Measurements from ENCODE around the gene LAMB4. TPM values are rescaled to one million over a fixed set of nuclear protein-coding genes. Genes with fewer than 3 reads are reported as not detected.

LAMB4 gene
- total RNA-seq, 3 donors from 2014 or later (not counting 1 experiment from before 2014, with no cell fraction given) = not detected

- 100% methylated on average over 1 of the region's 2 CpGs for WGBS (ENCODE audit: insufficient coverage)
- no peaks in the 10 kb centered on the region for H3K36me3 Mint-ChIP-seq
- DNase-seq (no peak), ATAC-seq (no peak)
- Histone ChIP-seq H3K4me1 (ENCODE audit: control insufficient read depth, insufficient read depth, low read length) (no peaks in the 10 kb centered on the region), H3K9me3 (ENCODE audit: control insufficient read depth, insufficient read depth, low read length) (no peaks in the 10 kb centered on the region), H3K36me3 (ENCODE audit: control insufficient read depth, insufficient read depth, low read length) (no peaks in the 10 kb centered on the region), H3K4me3 (ENCODE audit: low read length) (no peak overlapping the region), H3K27ac (ENCODE audit: low read length) (no peak overlapping the region), H3K27me3 (ENCODE audit: control insufficient read depth, insufficient read depth, low read length) (no peaks in the 10 kb centered on the region)
- intact Hi-C loops (cut with micrococcal nuclease) = no loop called here
- H3K4me1 Mint-ChIP-seq = no peaks in the 10 kb centered on the region
- H3K4me3 Mint-ChIP-seq = no peak overlapping the region
- no peak overlapping the region for H3K27ac Mint-ChIP-seq
- peaks cover 6 to 8% of the 10 kb centered on the region in 2 donors for H3K27me3 Mint-ChIP-seq (ENCODE audit: low read depth in 2 of 2)
- H3K9me3 Mint-ChIP-seq = no peaks in the 10 kb centered on the region
- no peak for TF ChIP-seq CTCF (IDR thresholded peaks at IDR 0.05)
Observed at GRCh38 chr7:108028111-108028510, 102.0 kb downstream of the LAMB4 start.

GRCh38 chr7:108027239-108027638 lies 102.9 kb downstream of the LAMB4 start:
- Histone ChIP-seq H3K27ac (ENCODE audit: low read length) (no peak overlapping the region), H3K4me1 (ENCODE audit: control insufficient read depth, insufficient read depth, low read length) (no peaks in the 10 kb centered on the region), H3K36me3 (ENCODE audit: control insufficient read depth, insufficient read depth, low read length) (no peaks in the 10 kb centered on the region), H3K27me3 (ENCODE audit: control insufficient read depth, insufficient read depth, low read length) (no peaks in the 10 kb centered on the region), H3K9me3 (ENCODE audit: control insufficient read depth, insufficient read depth, low read length) (no peaks in the 10 kb centered on the region), H3K4me3 (ENCODE audit: low read length) (no peak overlapping the region)
- H3K9me3 Mint-ChIP-seq = no peaks in the 10 kb centered on the region
- H3K4me1 Mint-ChIP-seq = no peaks in the 10 kb centered on the region
- ATAC-seq (no peak), DNase-seq (no peak)
- H3K27ac Mint-ChIP-seq = no peak overlapping the region
- WGBS (ENCODE audit: insufficient coverage) = no CpG with 5 or more reads among the region's 1 CpG
- H3K4me3 Mint-ChIP-seq = no peak overlapping the region
- intact Hi-C loops (cut with micrococcal nuclease) = no loop called here
- no peak for TF ChIP-seq CTCF (IDR thresholded peaks at IDR 0.05)
- no peaks in the 10 kb centered on the region for H3K36me3 Mint-ChIP-seq
- H3K27me3 Mint-ChIP-seq (ENCODE audit: low read depth in 2 of 2) = peaks cover 6 to 8% of the 10 kb centered on the region in 2 donors

- no peaks in the 10 kb centered on the region for H3K9me3 Mint-ChIP-seq
- H3K4me3 ChIP-seq (ENCODE audit: low read length) = no peak overlapping the region
- WGBS (ENCODE audit: insufficient coverage) = 100% methylated on average over 3 of the region's 3 CpGs
- H3K27ac Mint-ChIP-seq = no peak overlapping the region
- H3K27me3 ChIP-seq (ENCODE audit: control insufficient read depth, insufficient read depth, low read length) = no peaks in the 10 kb centered on the region
- no peaks in the 10 kb centered on the region for H3K36me3 ChIP-seq (ENCODE audit: control insufficient read depth, insufficient read depth, low read length)
- intact Hi-C loops (cut with micrococcal nuclease) = no loop called here
- H3K4me1 ChIP-seq (ENCODE audit: control insufficient read depth, insufficient read depth, low read length) = no peaks in the 10 kb centered on the region
- H3K4me3 Mint-ChIP-seq = no peak overlapping the region
- TF ChIP-seq CTCF (IDR thresholded peaks at IDR 0.05) = no peak
- ATAC-seq (no peak), DNase-seq (no peak)
- no peaks in the 10 kb centered on the region for H3K4me1 Mint-ChIP-seq
- no peak overlapping the region for H3K27ac ChIP-seq (ENCODE audit: low read length)
- H3K9me3 ChIP-seq (ENCODE audit: control insufficient read depth, insufficient read depth, low read length) = no peaks in the 10 kb centered on the region
- H3K27me3 Mint-ChIP-seq (ENCODE audit: low read depth in 2 of 2) = peaks cover 6 to 8% of the 10 kb centered on the region in 2 donors
- no peaks in the 10 kb centered on the region for H3K36me3 Mint-ChIP-seq
Observed at GRCh38 chr7:108026647-108027046, 103.5 kb downstream of the LAMB4 start.

GRCh38 chr7:108026116-108026515 lies 104.0 kb downstream of the LAMB4 start:
- WGBS (ENCODE audit: insufficient coverage) = 77% methylated on average over 5 of the region's 5 CpGs

More at GRCh38 chr7:108026116-108026515, 104.0 kb downstream of the LAMB4 start:
- Mint-ChIP-seq H3K4me1 (no peaks in the 10 kb centered on the region), H3K36me3 (no peaks in the 10 kb centered on the region), H3K27me3 (ENCODE audit: low read depth in 2 of 2) (peaks cover 6 to 8% of the 10 kb centered on the region in 2 donors), H3K27ac (no peak overlapping the region), H3K4me3 (no peak overlapping the region), H3K9me3 (no peaks in the 10 kb centered on the region)
- no peaks in the 10 kb centered on the region for H3K27me3 ChIP-seq (ENCODE audit: control insufficient read depth, insufficient read depth, low read length)
- no peaks in the 10 kb centered on the region for H3K4me1 ChIP-seq (ENCODE audit: control insufficient read depth, insufficient read depth, low read length)
- DNase-seq (no peak), ATAC-seq (no peak)
- H3K9me3 ChIP-seq (ENCODE audit: control insufficient read depth, insufficient read depth, low read length) = no peaks in the 10 kb centered on the region
- TF ChIP-seq CTCF (IDR thresholded peaks at IDR 0.05) = no peak
- no peak overlapping the region for H3K27ac ChIP-seq (ENCODE audit: low read length)
- H3K36me3 ChIP-seq (ENCODE audit: control insufficient read depth, insufficient read depth, low read length) = no peaks in the 10 kb centered on the region
- H3K4me3 ChIP-seq (ENCODE audit: low read length) = no peak overlapping the region
- intact Hi-C loops (cut with micrococcal nuclease) = no loop called here
